ENCODE data around the gene RBPMS2.

DNA sequence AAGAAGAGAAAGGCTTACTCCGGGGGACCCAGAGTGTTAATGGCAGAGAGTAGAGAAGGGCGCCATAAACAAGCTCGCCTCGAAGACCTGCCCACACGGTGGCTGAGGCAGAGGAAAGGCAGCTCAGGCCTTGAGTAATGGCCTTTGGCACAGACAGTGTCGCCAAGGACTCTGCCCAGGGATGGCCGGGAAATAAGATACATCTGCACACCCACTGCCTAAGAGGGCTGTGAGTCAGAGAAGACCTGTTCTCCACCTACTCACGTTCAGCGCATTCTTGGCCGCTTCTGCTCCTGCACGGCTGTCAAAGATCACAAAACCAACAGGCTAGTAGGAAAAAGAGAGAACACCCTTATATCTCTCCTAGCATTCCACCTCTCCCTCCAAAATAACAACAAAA, 26.2 kb downstream of the RBPMS2 start:
- TF ChIP-seq, protein P1, sequence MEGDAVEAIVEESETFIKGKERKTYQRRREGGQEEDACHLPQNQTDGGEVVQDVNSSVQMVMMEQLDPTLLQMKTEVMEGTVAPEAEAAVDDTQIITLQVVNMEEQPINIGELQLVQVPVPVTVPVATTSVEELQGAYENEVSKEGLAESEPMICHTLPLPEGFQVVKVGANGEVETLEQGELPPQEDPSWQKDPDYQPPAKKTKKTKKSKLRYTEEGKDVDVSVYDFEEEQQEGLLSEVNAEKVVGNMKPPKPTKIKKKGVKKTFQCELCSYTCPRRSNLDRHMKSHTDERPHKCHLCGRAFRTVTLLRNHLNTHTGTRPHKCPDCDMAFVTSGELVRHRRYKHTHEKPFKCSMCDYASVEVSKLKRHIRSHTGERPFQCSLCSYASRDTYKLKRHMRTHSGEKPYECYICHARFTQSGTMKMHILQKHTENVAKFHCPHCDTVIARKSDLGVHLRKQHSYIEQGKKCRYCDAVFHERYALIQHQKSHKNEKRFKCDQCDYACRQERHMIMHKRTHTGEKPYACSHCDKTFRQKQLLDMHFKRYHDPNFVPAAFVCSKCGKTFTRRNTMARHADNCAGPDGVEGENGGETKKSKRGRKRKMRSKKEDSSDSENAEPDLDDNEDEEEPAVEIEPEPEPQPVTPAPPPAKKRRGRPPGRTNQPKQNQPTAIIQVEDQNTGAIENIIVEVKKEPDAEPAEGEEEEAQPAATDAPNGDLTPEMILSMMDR (IDR thresholded peaks at IDR 0.05) = no peak
- no peak for TF ChIP-seq POLR2A (IDR thresholded peaks at IDR 0.05)

Measured in Peyer's patch (tissue), 4 donors.